Mesothelial cell of epicardium (in vitro differentiated cells): ENCODE measurements around the gene PMPCA. TPM values are rescaled to one million over a fixed set of nuclear protein-coding genes. Genes with fewer than 3 reads are reported as not detected.

Experiments
- DNase-seq, 2 experiments: peaks; one replicate each; pipeline ENCODE4 v3.0.0; 2021; ENCODE audit warnings: low spot score in 2 of 2; ENCODE audit not compliant: unreplicated experiment in 2 of 2
- H3K27ac Mint-ChIP-seq: 2 replicates; pipeline ENCODE4 v1.8.0; 2021; ENCODE audit warnings: mixed read lengths
- H3K27me3 Mint-ChIP-seq: 2 replicates; pipeline ENCODE4 v1.8.0; 2021; ENCODE audit warnings: low read depth, mixed read lengths
- H3K36me3 Mint-ChIP-seq: 2 replicates; pipeline ENCODE4 v1.8.0; 2021; ENCODE audit warnings: mixed read lengths
- H3K4me1 Mint-ChIP-seq: 2 replicates; pipeline ENCODE4 v1.8.0; 2021; ENCODE audit warnings: mixed read lengths
- H3K4me3 Mint-ChIP-seq: 2 replicates; pipeline ENCODE4 v1.8.0; 2021; ENCODE audit warnings: mild to moderate bottlenecking, moderate library complexity, mixed read lengths
- H3K9me3 Mint-ChIP-seq: 2 replicates; pipeline ENCODE4 v1.8.0; 2021; ENCODE audit warnings: mixed read lengths
- total RNA-seq: library from RNA; stranded (reverse); gene quantifications from 3 replicates; pipeline ENCODE4 v1.2.1, GENCODE V29; 2021
- TF ChIP-seq, protein P1 (sequence below): fragments of 200-600 bp; sonication (generic); IDR thresholded peaks from one replicate; pipeline ENCODE4 v1.5.0; 2021; ENCODE audit warnings: antibody characterized with exemption; ENCODE audit not compliant: unreplicated experiment

PMPCA gene
- total RNA-seq, 1 donor from 2014 or later = 74.6 TPM

DNA sequence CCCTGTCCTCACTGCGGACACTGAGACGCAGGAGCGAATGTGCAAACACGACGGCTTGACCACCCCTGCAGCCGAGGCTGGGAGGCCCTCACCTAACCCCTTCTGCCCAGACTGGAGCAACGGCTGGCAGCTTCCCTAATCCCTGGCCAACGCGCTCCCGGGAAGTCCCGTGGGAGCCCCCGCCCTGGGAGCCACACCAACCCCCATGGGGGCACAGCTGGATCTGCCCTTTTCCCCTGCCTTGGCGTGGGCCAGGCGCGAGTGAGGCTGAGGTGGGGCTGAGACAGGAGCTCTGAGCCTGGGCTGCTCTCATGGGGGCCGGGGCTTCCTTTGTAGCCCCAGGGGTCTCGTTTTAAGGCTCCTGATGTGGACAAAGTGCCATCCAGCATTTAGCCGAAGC is 42.3 kb upstream of the PMPCA start:
- no peaks in the 10 kb centered on the region for H3K27me3 Mint-ChIP-seq

GRCh38 chr9:136370037-136370436 is 40.4 kb upstream of the PMPCA start:
- Mint-ChIP-seq H3K4me3 (no peak overlapping the region), H3K4me1 (peaks cover 16% of the 10 kb centered on the region), H3K27ac (no peak overlapping the region), H3K36me3 (no peaks in the 10 kb centered on the region), H3K27me3 (no peaks in the 10 kb centered on the region), H3K9me3 (no peaks in the 10 kb centered on the region)
- no peak for DNase-seq
- TF ChIP-seq, protein P1, sequence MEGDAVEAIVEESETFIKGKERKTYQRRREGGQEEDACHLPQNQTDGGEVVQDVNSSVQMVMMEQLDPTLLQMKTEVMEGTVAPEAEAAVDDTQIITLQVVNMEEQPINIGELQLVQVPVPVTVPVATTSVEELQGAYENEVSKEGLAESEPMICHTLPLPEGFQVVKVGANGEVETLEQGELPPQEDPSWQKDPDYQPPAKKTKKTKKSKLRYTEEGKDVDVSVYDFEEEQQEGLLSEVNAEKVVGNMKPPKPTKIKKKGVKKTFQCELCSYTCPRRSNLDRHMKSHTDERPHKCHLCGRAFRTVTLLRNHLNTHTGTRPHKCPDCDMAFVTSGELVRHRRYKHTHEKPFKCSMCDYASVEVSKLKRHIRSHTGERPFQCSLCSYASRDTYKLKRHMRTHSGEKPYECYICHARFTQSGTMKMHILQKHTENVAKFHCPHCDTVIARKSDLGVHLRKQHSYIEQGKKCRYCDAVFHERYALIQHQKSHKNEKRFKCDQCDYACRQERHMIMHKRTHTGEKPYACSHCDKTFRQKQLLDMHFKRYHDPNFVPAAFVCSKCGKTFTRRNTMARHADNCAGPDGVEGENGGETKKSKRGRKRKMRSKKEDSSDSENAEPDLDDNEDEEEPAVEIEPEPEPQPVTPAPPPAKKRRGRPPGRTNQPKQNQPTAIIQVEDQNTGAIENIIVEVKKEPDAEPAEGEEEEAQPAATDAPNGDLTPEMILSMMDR = no peak

More for the DNA sequence above, 42.3 kb upstream of the PMPCA start:
- TF ChIP-seq, protein P1 = no peak
- Mint-ChIP-seq H3K27ac (no peak overlapping the region), H3K4me3 (no peak overlapping the region), H3K36me3 (no peaks in the 10 kb centered on the region), H3K4me1 (peaks cover 14% of the 10 kb centered on the region), H3K9me3 (no peaks in the 10 kb centered on the region)
- DNase-seq = no peak

GRCh38 chr9:136370687-136371532 is 39.5 kb upstream of the PMPCA start:
- H3K9me3 Mint-ChIP-seq = no peaks in the 10 kb centered on the region
- H3K27ac Mint-ChIP-seq = no peak overlapping the region
- TF ChIP-seq, protein P1 = no peak
- no peaks in the 10 kb centered on the region for H3K36me3 Mint-ChIP-seq
- no peak overlapping the region for H3K4me3 Mint-ChIP-seq
- peaks cover 13% of the 10 kb centered on the region for H3K4me1 Mint-ChIP-seq
- no peak for DNase-seq
- H3K27me3 Mint-ChIP-seq = no peaks in the 10 kb centered on the region

- TF ChIP-seq, protein P1 = no peak
- peaks cover 13% of the 10 kb centered on the region for H3K4me1 Mint-ChIP-seq
These were observed 39.0 kb upstream of the PMPCA start for GRCh38 chr9:136371533-136371880.

DNA sequence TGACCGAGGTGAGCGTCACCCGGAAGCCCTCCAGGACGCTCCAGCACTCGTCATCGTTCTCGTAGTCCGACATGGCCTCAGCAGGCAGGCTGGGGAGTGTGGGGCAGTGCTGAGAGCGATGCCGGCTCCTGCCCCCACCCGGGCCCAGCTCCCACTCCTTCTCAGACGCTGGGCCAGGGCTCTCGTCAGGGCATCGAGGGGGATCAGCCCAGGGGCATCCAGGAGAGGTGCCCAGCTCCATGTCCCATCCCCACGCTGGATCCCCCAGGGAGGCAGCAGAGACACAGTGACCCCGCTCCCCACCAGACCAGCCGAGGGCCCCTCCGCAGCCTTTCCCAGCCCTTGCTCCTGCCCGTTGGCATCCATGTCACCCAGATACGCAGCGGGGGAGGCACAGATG is 38.5 kb upstream of the PMPCA start:
- no peaks in the 10 kb centered on the region for H3K36me3 Mint-ChIP-seq
- no peak for DNase-seq
- no peak overlapping the region for H3K4me3 Mint-ChIP-seq
- H3K4me1 Mint-ChIP-seq = peaks cover 13% of the 10 kb centered on the region
- no peaks in the 10 kb centered on the region for H3K9me3 Mint-ChIP-seq
- H3K27me3 Mint-ChIP-seq = no peaks in the 10 kb centered on the region
- TF ChIP-seq, protein P1 = no peak
- H3K27ac Mint-ChIP-seq = no peak overlapping the region

More at GRCh38 chr9:136371533-136371880, 39.0 kb upstream of the PMPCA start:
- Mint-ChIP-seq H3K27me3 (no peaks in the 10 kb centered on the region), H3K27ac (no peak overlapping the region), H3K4me3 (no peak overlapping the region), H3K9me3 (no peaks in the 10 kb centered on the region), H3K36me3 (no peaks in the 10 kb centered on the region)
- DNase-seq = no peak
